Uterus (tissue), 4 donors: ENCODE measurements around the gene ZNF79. TPM values are rescaled to one million over a fixed set of nuclear protein-coding genes. Genes with fewer than 3 reads are reported as not detected.

Experiments used
- DNase-seq, 2 donors: peaks; one replicate each; pipeline ENCODE4 v3.0.0-alpha.2; 2019 to 2020
- H3K27ac ChIP-seq, 2 donors: fragments of 200-600 bp; sonication (generic); 1 replicate in 1 of 2; 2 replicates in 1 of 2; pipeline ENCODE4 v1.5.1; 2016 to 2018
- H3K27me3 ChIP-seq, 2 donors: fragments of 200-600 bp; sonication (generic); one replicate each; pipeline ENCODE4 v1.5.1; 2018 to 2019; ENCODE audit warnings: control low read depth in 1 of 2
- H3K36me3 ChIP-seq, 2 donors: fragments of 200-600 bp; sonication (generic); one replicate each; pipeline ENCODE4 v1.5.1; 2019; ENCODE audit warnings: control low read depth in 1 of 2
- H3K4me1 ChIP-seq, 2 donors: fragments of 200-600 bp; sonication (generic); one replicate each; pipeline ENCODE4 v1.5.1; 2018 to 2019; ENCODE audit warnings: control low read depth in 1 of 2
- H3K4me3 ChIP-seq, 2 donors: fragments of 200-600 bp; sonication (generic); 1 replicate in 1 of 2; 2 replicates in 1 of 2; pipeline ENCODE4 v1.5.1; 2018 to 2019; ENCODE audit warnings: mild to moderate bottlenecking in 1 of 2
- H3K9me3 ChIP-seq, 2 donors: fragments of 200-600 bp; sonication (generic); one replicate each; pipeline ENCODE4 v1.5.1; 2019; ENCODE audit warnings: control low read depth in 1 of 2
- POLR2A ChIP-seq, 2 donors: fragments of 450-650 bp; IDR thresholded peaks; one replicate each; pipeline ENCODE4 v1.6.1; 2016; ENCODE audit warnings: antibody characterized with exemption in 2 of 2, mild to moderate bottlenecking in 1 of 2, moderate library complexity in 1 of 2
- intact Hi-C: fragments of 100-400 bp; cut with DNase I; formaldehyde crosslinking; loops from one replicate; pipeline ENCODE4 v1.15.1; 2023; ENCODE audit warnings: low total_unique reads
- total RNA-seq, 4 donors: library from RNA; depleted of rRNA in 3 of 4; stranded (reverse); fragments of >200 nt in 3 of 4; gene quantifications; one replicate each; pipeline versions ENCODE4 v1.1.0 to v1.2.4, GENCODE V29; 2014 to 2023
- TF ChIP-seq, protein P1 (sequence below), 4 experiments: fragments of 200-600 bp in 2 of 4; fragments of 450-650 bp in 2 of 4; sonication (generic) in 2 of 4; IDR thresholded peaks; one replicate each; pipeline ENCODE4 v1.5.1; 2016 to 2019; ENCODE audit warnings: antibody characterized with exemption in 4 of 4, mild to moderate bottlenecking in 2 of 4, moderate library complexity in 1 of 4
- donor health status: DM: yes; HTN: yes; CAD: no.

ZNF79 gene
- 10 to 100 TPM in 3 of 4 donors, 1 to 10 TPM in 1; 3.8 to 14.1 (median 13.4) TPM for total RNA-seq

DNA sequence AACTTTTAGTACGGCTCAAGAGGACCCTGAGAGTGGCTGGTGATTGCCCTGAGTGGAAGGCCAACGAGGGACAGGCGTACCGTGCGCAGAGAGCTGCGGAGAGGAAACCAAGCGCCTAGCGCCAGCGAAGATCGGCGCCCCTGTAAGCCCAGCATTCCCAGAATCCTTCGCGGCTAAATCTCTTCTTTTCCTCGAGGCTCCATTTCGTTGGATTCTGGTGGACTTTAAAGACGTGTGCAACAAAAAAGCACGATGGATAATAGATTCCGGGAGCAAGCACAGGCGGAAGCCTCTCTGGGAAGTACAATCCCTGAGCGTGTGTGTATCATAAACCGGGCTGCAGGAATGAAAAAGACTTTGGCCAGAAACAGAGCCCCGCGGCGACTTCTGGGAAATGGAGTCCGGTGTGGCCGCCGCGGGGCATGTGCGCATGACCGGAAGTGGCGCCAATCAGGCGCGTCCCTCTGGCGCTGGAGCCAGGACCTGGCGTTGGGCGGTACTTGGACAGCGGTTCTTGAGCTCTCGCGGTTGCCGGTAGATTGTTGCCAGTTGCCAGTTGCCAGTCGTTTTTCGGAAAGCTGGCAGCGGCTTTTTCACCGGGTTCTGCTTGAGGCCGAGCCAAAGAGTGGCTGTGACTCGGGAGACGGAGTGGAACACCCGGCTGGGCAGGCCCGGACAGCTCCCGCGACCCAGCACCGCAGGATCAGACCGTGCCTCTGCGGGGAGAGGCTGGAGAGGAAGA lies at the start of gene ZNF79:
TSS of gene ZNF79 (plus strand) at position 449 of the 742 bp plus-strand sequence. CDS start 406 bp downstream, outside the sequence.
- H3K36me3 ChIP-seq = no peaks in the 10 kb centered on the region
- intact Hi-C loops = no loop called here

DNA sequence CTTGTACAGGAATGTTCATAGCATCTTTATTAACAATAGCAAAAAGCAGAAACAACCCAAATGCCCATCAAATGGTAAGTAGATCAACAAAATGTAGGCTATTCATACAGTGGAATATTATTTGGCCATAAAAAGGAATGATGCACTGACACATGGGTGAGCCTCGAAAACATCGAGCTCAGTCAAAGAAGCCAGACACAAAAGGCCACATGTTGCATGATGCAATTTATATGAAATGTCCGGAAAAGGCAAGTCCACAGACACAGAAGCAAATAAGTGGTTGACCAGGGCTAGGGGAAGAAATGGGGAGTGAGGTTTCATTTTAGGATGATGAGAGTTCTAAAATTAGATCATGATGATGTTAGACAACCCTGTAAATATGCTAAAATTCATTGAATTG lies 43.7 kb upstream of the ZNF79 start:
- intact Hi-C loops = no loop called here
- no peaks in the 10 kb centered on the region for H3K9me3 ChIP-seq
- DNase-seq = no peak
- TF ChIP-seq, protein P1, sequence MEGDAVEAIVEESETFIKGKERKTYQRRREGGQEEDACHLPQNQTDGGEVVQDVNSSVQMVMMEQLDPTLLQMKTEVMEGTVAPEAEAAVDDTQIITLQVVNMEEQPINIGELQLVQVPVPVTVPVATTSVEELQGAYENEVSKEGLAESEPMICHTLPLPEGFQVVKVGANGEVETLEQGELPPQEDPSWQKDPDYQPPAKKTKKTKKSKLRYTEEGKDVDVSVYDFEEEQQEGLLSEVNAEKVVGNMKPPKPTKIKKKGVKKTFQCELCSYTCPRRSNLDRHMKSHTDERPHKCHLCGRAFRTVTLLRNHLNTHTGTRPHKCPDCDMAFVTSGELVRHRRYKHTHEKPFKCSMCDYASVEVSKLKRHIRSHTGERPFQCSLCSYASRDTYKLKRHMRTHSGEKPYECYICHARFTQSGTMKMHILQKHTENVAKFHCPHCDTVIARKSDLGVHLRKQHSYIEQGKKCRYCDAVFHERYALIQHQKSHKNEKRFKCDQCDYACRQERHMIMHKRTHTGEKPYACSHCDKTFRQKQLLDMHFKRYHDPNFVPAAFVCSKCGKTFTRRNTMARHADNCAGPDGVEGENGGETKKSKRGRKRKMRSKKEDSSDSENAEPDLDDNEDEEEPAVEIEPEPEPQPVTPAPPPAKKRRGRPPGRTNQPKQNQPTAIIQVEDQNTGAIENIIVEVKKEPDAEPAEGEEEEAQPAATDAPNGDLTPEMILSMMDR (IDR thresholded peaks at IDR 0.05) = no peak
- no peak for TF ChIP-seq POLR2A (IDR thresholded peaks at IDR 0.05)
- H3K27me3 ChIP-seq = no peaks in the 10 kb centered on the region
- no peak overlapping the region for H3K4me3 ChIP-seq
- H3K4me1 ChIP-seq = no peaks in the 10 kb centered on the region
- H3K36me3 ChIP-seq = no peaks in the 10 kb centered on the region
- H3K27ac ChIP-seq = no peak overlapping the region

More for the DNA sequence above, at the start of gene ZNF79:
- Histone ChIP-seq H3K4me1 (peaks cover 5 to 11% of the 10 kb centered on the region in 2 donors), H3K9me3 (no peaks in the 10 kb centered on the region), H3K27me3 (no peaks in the 10 kb centered on the region), H3K4me3 (peak within 1 kb of the TSS; percentile 62 to 81), H3K27ac (peak within 1 kb of the TSS; percentile 90 to 93)
- TF ChIP-seq, protein P1 (IDR thresholded peaks at IDR 0.05) = peak in 3 of 4 experiments; percentile 3 to 20 (median 16)
- peak; percentile 30 to 63 for TF ChIP-seq POLR2A (IDR thresholded peaks at IDR 0.05)
- peak; percentile 90 to 94 for DNase-seq

DNA sequence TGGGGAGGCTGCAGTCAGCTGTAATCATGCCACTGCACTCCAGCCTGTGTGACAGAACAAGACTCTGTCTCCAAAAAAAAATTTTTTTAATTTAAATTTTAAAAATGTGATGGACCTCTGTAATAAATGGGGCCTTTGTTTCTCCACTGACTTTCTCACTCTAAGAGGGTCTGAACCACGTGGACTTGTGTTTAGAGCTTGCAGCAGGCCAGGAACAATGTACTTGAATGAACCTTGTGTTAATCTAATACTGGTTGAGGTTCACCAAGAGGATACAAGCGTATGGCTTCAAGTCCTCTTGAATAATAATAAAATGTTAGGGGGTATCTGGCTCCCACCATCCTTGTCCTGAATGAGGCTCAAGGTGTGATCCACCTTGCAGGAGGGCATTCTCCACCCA lies 41.6 kb upstream of the ZNF79 start:
- H3K4me1 ChIP-seq = no peaks in the 10 kb centered on the region
- no peak overlapping the region for H3K27ac ChIP-seq
- intact Hi-C loops = no loop called here
- TF ChIP-seq, protein P1 (IDR thresholded peaks at IDR 0.05) = no peak
- TF ChIP-seq POLR2A (IDR thresholded peaks at IDR 0.05) = no peak
- no peak overlapping the region for H3K4me3 ChIP-seq
- no peaks in the 10 kb centered on the region for H3K36me3 ChIP-seq
- no peaks in the 10 kb centered on the region for H3K9me3 ChIP-seq
- H3K27me3 ChIP-seq = no peaks in the 10 kb centered on the region
- peak in 1 of 2 donors; percentile 2 for DNase-seq

DNA sequence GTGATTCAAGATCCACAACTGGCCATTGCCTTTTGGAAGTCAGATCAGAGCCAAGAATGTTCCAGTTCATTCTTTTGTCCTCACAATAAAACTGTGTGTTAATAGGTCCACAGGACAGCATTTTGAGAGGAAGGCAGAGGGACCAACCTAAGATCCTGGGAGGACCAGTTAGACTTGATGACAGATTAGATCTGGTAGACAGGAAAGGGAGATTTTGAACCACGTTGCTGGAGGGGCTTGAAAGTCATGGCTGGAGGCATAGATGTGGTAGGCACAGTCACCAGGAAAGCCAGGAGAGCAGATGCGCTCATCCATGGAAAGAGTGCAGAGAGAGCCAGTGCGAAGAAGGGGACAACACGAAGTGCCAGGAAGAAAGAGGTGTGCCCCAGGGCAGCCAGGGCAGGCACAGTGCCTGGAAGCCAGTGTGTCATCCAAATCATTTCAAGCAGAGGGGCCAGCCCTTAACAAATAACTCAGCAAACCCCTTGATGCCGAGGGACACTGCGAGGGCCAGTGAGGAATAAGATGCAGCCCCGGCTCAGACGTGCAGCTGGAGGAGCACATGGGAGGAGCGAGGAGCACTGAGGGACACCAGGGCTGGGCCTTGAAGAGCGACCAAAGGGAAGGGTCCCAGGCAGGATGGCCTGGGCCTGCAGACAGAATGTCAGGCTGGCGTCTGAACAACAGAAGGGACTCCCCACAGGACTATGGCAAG lies 40.0 kb upstream of the ZNF79 start:
- Histone ChIP-seq H3K36me3 (no peaks in the 10 kb centered on the region), H3K4me1 (no peaks in the 10 kb centered on the region), H3K27ac (no peak overlapping the region), H3K9me3 (no peaks in the 10 kb centered on the region), H3K27me3 (no peaks in the 10 kb centered on the region), H3K4me3 (no peak overlapping the region)
- DNase-seq = peak in 1 of 2 donors; percentile 7
- intact Hi-C loops = no loop called here
- TF ChIP-seq, protein P1 (IDR thresholded peaks at IDR 0.05) = no peak
- TF ChIP-seq POLR2A (IDR thresholded peaks at IDR 0.05) = no peak

DNA sequence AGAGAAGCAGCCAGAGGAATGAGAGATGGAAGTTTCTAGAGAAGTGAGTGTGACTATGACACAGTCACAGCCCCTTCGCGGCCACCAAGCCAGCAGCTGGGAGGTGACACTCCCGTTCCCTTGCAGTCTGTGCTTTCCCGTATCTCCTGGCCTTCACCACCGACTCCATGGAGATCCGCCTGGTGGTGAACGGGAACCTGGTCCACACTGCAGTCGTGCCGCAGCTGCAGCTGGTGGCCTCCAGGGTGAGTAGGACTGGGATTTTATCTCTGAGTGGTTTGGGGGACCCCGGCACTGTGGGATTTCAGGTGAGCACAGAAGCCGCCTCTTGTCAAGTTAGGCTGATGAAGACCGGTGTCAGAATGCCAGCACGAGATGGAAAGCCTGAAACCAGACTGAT lies 39.3 kb upstream of the ZNF79 start:
- DNase-seq = peak in 1 of 2 donors; percentile 5
- Histone ChIP-seq H3K4me3 (no peak overlapping the region), H3K4me1 (no peaks in the 10 kb centered on the region), H3K27ac (no peak overlapping the region), H3K27me3 (no peaks in the 10 kb centered on the region), H3K36me3 (no peaks in the 10 kb centered on the region), H3K9me3 (no peaks in the 10 kb centered on the region)
- TF ChIP-seq, protein P1 (IDR thresholded peaks at IDR 0.05) = no peak
- TF ChIP-seq POLR2A (IDR thresholded peaks at IDR 0.05) = no peak
- intact Hi-C loops = no loop called here
